Stimulated activated CD4-positive, alpha-beta T cell treated with anti-CD3 and anti-CD28 coated beads, Interleukin-12 subunit alpha, Interleukin-12 subunit beta, amount 100 ng/mL, for 48 hours (primary cell): ENCODE results near the gene MED26.
"Not testable (repeated sequence)": the region's sequence is repeated elsewhere in the genome, so short reads cannot be mapped to it uniquely, and the experiment has no call there.

Experiments used
- DNase-seq, 3 donors: peaks; one replicate each; pipeline ENCODE4 v3.0.0-alpha.2; 2020; ENCODE audit warnings: low read depth in 2 of 3, low spot score in 1 of 3

Gene MED26, protein sequence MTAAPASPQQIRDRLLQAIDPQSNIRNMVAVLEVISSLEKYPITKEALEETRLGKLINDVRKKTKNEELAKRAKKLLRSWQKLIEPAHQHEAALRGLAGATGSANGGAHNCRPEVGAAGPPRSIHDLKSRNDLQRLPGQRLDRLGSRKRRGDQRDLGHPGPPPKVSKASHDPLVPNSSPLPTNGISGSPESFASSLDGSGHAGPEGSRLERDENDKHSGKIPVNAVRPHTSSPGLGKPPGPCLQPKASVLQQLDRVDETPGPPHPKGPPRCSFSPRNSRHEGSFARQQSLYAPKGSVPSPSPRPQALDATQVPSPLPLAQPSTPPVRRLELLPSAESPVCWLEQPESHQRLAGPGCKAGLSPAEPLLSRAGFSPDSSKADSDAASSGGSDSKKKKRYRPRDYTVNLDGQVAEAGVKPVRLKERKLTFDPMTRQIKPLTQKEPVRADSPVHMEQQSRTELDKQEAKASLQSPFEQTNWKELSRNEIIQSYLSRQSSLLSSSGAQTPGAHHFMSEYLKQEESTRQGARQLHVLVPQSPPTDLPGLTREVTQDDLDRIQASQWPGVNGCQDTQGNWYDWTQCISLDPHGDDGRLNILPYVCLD

DNA sequence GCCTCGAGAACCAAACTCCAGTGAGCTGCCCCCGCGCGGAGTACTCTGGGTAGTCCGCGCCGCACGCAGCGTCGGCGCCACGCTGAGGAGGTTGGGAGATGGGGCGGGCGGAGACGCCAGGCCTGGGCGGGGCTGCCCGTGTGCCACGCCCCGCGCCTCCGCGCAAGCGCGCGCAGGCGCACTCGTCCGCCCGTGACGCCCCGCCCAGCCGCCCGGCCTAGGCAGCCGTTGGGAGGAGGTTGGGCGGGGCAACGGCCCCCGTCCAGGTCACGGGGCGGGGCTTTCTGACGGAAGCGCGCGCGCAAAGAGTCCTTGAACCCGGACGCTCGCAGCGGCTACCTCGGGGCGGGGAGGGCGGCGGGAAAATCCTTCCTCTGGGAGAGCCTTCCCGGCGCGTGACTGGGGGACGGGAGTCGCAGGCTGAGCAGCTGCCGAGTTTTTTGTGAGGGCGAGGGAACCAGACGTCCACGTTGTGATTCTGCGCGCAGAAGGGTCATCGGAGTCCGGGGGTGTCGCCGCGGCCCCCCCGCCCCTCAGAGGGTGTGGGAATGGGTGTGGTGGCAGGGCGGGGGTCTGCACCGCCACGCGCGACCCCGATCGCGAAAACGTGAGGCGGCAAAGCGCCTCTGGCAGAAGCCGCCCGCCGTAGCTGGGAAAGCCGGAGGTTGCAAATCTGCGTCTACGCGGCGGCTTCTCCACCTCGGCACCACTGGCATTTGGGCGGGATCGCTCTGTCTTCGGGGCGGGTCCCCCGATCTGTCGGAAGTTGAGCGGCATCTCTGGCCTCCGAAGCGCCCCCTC lies at the start of gene MED26:
MED26 (minus strand) TSS at position 22 of the 801 bp plus-strand sequence. CDS start 261 bp downstream, outside the sequence.
- DNase-seq: peak; percentile 90 to 95 (median 94)

DNA sequence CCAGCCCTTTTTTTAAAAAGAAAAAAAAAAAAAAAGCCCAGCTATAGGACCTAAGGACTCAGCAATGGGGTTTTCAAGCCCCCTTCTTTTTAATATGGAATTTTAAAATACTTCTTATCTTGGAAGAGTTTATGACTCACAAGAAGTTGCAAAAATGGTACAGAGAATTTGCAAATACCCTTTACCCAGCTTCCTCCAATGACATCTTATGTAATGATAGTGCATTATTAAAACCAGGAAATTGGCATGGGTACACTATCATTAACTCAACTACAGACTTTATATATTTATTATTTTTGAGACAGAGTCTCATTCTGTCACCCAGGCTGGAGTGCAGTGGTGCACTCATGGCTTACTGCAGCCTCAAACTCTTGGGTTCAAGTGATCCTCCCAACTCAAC lies 49.1 kb upstream of the MED26 start:
- DNase-seq: no peak

DNA sequence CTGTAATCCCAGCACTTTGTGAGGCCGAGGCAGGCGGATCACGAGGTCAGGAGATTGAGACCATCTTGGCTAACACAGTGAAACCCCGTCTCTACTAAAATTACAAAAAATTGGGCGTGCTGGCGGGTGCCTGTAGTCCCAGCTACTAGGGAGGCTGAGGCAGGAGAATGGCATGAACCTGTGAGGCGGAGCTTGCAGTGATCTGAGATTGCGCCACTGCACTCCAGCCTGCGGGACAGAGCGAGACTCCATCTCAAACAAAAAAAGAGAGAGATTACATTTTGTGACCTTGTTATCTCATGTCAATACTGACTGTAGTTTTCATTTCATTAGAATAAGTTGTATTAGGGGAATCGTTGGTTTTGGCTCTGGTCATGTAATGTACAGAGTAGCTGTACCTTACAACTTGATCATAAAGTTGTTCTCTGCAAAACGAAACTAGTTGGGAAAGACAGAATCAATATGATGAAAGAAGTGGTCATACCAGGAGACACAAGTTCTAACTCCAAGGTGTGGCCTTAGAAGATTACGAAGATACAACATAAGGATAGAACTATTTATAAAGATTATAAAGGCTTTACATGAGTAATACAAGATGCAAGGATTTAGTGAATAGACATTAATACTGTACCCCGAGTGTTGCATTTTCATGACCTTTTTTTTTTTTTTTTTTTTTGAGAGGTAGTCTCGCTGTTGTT lies 48.2 kb upstream of the MED26 start:
- no peak for DNase-seq

DNA sequence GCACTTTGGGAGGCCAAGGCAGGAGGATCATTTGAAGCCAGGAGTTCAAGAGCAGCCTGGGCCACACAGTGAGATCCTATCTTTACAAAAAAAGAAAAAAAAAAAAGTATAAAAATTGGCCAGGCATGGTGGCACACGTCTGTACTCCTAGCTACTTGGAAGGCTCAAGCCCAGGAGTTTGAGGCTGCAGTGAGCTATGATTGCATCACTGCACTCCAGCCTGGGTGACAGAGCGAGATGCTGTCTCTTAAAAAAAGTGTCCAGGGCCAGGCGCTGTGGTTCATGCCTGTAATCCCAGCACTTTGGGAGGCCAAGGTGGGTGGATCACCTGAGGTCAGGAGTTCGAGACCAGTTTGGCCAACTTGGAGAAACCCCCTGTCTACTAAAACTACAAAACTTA lies 45.8 kb upstream of the MED26 start:
- not testable (repeated sequence) for DNase-seq

DNA sequence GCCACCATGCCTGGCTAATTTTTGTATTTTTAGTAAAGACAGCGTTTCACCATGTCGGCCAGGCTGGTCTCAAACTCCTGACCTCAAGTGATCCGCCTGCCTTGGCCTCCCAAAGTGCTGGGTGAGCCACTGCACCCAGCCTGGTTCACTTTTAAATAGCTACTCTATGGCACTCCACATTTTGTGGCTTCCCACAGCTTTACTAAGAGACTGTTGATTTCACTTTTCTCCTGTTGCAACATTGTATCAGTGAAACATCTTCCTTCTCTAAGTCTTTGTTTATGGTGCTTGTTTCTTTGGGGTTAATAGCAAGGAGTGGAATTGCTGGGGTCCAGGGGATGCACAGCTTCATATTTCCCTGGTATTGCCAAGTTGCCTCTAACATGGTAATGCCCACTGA lies 45.2 kb upstream of the MED26 start:
- no peak for DNase-seq

DNA sequence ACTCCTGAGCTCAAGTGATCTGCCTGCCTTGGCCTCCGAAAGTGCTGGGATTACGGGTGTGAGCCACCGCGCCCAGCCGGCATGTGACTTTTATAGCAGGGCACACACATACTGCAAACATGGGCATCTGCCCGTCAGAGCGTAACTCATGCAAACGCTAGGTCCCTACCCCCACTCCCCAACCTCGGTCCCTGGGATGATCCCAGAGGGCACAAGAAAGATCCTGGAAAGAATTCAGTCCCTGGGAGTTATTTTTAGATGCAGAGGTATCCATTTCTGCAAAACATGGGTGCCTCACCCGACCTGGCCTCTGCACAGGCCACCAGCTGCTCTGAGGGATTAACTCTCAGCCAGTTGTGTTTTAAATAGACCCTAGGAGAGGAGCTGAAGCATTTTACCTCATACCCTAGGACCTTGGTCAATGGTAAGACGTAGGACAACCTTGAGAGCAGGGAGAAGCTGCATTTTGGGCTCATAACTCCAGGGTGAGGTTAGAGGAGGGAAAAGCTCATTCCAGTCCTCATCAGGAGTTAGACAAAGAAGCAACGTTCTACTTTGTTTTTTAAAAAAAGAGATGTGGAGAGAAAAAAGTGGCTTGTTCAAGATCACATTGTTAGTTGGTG lies 43.8 kb upstream of the MED26 start:
- no peak for DNase-seq

DNA sequence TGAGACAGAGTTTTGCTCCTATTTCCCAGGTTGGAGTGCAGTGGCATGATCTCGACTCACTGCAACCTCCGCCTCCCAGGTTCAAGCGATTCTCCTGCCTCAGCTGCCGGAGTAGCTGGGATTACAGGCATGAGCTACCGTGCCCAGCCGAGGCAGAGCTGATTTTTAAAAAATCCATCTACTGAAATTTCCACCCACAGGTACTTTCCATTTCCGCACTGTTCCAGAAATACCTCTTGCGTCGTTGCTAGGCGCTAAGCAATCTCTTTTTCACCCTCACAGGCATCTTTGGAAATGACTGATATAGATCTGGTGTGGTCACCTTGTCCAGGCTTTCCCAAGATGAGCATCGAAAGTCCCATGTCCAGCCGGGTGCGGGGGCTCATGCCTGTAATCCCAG lies 42.3 kb upstream of the MED26 start:
- DNase-seq: no peak

DNA sequence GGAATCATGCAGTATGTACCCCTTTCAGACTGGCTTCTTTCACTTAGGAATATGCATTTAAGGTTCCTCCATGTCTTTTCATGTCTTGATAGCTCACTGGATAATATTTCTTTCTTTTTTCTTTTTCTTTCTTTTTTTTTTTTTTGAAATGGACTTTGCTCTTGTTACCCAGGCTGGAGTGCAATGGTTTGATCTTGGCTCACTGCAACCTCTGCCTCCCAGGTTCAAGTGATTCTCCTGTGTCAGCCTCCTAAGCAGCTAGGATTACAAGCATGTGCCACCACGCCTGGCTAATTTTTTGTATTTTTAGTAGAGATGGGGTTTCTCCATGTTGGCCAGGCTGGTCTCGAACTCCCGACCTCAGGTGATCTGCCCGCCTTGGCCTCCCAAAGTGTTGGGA lies 40.7 kb upstream of the MED26 start:
- not testable (repeated sequence) for DNase-seq

DNA sequence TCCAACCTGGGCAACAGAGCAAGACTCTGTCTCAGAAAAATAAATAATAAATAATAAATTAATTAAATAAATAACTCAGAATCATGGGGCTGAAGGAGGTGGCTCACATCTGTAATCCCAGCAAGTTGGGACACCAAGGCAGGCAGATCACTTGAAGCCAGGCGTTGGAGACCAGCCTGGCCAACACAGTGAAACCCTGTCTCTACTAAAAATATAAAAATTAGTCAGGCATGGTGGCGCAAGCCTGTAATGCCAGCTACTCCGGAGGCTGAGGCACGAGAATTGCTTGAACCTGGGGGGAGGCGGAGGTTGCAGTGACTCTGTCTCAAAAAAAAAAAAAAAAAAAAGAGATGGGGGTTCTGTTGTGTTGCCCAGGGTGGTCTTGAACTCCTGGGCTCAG lies 40.2 kb upstream of the MED26 start:
- DNase-seq: no peak

DNA sequence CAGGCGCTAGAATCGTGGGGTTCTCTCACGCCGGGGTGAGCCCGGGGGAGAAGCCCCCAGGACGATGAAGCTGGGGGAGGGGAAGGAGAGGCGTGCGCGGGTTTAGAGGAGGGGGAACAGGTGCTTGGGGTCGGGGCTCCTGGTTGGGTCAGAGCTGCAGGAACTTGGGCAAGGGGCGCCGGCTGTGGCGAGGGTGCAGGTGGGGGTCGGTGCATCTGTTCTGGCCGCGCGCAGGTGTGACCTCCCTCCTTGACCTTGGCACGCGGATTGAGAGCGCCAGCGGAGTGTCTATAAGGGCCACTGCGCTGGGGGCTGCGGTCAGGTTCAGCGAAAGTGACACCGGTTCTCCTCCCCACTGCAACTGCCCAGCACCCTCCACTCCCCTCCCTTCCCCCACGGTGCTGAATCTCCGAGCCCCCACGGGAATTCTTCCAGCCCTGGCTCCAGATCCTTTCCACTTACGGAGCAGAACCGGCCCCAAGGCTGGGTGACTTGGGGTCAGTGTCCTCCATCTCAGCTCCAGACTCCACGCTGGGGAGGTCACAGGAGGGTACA lies 33.6 kb upstream of the MED26 start:
- DNase-seq: no peak

DNA sequence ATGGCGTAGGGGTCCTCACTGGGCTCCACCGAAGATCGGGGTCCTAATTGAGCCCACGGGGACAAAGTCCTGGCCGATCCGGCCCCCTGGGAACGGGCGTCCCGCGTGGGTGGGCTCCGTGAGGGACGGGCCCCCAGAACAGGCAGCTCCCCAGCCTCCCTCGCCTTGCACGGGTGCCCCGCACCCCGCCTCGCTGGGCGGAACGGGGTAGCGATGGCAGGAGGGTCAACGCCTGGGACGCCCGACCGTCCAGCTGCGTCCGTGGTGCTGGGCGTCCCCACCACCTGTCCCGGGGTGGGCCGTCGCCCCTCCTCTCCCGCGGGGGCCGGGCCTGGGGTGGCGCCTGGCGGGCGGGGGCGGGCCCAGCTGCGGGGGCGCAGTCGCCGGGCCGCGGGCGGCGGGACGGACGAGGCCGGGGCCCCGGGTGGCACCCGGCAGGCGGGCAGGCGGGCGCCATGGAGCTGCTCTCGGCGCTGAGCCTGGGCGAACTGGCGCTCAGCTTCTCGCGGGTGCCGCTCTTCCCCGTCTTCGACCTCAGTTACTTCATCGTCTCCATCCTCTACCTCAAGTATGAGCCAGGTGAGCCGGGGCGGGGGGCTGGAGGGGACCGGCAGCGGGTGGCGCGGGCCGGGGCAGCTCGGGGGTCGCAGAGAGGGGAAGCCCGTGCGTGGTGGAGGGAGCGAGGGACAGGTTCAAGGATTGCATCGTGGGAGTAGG lies 32.9 kb upstream of the MED26 start, which contains the start of gene TMEM38A:
TMEM38A (plus strand) TSS at position 377 of the 717 bp plus-strand sequence; CDS start at position 456, 79 bp downstream.
- DNase-seq: peak in 1 of 3 donors; percentile 13

DNA sequence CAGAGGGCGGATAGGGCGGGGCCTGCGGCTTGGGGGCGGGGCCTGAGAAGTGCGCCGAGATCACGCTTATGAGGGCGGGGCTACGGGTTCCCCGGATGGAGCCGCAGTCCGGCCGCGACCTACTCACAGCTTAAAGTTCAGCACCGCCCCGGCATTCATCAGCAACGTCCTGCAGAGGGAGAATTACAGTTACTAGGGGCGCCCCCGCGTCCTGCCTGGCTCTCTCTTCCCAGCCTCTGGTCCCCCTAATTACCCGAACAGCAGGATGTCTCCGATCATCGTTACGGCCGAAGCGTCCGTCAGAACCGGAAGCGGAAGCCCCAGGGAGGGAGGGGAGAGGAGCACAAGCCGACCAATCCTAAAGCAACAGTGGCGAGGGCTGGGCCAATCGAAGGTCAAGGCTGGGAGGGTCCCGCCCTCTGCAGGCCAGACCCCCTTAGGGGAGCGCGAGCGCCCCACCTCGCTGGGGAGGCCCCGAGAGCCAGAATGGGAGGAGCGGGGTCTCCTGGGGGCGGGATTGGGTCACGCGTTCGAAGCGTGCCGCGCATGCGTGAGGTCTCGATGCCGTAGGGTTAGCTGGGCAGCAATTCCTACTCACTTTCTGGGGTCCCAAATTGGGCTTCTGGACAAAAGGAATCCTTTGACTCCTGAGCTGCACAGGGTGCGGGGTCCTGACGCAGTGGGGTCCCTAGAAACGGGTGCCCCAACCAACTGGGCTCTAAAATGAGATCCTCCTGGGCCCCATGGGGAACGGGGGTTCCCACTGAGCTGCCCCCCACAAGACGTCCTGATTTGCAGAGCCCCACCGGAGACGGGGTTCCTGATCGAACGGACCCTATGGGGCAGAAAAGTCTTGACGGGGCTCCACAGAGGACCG lies 32.1 kb upstream of the MED26 start, which contains the start of gene SMIM7:
SMIM7 (minus strand) TSS at position 313 of the 877 bp plus-strand sequence; CDS start at position 279, 34 bp downstream.
- peak; percentile 94 to 98 (median 98) for DNase-seq

DNA sequence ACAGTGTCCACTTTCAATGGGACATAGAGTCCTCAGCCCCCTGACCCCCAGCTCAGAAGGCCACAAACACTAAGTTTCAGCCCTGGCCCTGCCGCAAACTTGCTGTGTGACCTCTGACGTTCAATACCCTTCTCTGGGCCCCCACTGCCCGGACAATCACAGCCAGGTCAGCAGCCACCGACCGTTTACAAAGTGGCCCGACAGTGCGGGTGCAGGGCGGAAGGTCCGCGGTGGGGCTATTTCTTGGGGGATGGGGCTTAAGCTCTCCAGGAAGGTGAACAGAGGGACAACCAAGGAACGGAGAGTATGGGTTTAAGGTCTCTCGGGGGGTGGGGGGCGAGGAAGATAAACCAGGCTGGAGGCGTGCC lies 31.4 kb upstream of the MED26 start:
- no peak for DNase-seq

DNA sequence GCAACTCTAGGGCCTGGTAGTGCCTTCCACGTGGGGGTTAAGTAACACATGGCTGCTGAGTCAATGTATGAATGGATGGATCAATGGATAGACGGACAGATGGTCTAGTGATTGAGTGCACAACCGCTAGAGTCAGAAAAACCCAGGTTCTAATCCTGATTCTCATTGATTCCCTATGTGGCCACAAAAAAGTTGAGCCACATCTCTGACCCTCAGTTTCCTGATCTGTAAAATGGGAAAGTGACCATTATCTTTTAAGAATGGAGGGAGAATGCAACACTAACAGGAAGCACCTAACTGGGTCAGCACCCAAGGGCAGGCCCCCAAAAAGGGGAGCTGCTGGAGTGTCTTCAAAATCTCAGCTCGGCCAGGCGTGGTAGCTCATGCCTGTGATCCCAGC lies 29.4 kb upstream of the MED26 start:
- DNase-seq: no peak

DNA sequence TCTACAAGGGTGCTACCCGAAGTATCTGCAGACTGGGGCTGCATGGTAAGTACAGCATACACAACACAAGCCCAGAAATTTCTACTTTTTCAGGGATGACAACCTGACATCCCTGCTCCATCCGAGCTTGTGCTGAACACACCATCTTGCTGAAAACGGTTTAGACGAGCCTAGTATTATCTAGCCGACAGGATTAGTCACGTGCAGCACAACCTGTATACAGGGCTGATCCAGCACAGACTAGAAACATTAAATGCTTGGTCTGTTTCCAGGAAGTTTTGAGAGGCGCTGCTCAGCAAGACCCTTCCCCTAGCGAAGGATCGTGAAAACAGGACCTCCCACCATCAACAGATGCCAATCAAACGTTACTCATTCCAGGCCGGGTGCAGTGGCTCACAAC lies 27.7 kb upstream of the MED26 start:
- no peak for DNase-seq

DNA sequence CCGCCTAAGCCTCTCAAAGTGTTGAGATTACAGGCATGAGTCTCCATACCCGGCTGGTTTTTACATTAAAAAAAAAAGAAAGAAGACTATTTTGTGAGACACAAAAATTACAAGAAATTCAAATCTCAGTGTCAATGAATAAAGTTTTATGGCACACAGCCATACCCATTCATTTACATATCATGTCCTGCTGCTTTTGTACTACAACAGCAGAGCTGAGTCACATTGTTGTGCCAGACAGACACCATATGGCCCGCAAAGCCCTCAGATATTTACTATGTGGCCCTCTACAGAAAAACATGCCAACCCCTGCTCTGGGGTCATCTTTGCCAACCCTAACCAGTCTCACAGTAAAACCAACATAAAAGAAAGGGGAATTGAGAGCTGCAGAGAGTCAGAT lies 26.6 kb upstream of the MED26 start:
- no peak for DNase-seq

DNA sequence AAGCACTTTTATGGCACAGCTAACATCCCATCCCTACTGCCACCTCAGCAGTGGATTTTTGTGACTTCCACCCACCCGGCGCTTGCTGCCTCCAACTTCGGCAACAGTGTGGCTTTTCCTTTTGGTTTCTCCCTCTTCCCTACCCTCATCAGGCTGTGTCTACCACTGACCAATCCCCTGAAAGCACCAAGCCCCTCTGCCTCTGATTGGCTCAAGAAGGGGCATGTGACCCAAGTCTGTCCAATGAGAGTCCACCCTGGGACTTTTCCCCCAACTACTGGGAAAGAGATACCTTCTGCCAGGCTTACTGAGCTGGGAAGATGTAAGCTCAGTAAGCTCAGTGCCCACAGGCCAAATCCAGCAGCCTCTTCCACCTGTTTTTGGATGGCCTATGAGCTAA lies 26.1 kb upstream of the MED26 start:
- DNase-seq: no peak

DNA sequence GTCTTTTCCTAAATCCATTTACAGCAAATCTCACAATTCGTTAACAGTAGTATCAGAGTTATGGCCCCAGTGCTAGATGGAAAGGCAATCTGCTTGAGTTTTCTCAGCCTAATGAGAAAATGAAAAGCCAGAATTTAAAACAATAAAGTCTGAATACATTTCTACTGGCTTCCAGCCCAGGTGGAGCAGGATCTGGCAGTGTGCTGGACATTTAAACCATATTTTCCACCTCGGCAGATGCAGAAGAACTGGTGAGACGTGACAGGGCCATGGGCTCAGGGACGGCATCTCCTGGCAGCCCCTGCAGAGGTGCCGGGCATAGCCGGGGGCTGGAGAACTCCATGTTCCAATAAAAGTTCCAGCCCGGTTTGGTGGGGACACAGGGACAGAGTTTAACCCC lies 24.9 kb upstream of the MED26 start:
- DNase-seq: no peak
